Measurements from ENCODE around the gene KDM2A. TPM values are rescaled to one million over a fixed set of nuclear protein-coding genes. Genes with fewer than 3 reads are reported as not detected.

KDM2A gene
- polyA plus RNA-seq, 1 experiment = 52.2 TPM

GRCh38 chr11:67288452-67289225 is 169.6 kb downstream of the KDM2A start:
- POLR2A ChIA-PET = interaction anchor here (0.6 to 2.6 kb wide), 11 partner anchors 8 to 90 kb away, joined by 3 to 20 read pairs (median 5); partner anchors contain the start of gene SSH3

GRCh38 chr11:67289226-67289650 is 170.2 kb downstream of the KDM2A start, which contains the start of gene ANKRD13D:
ANKRD13D (plus strand) TSS chr11:67289303; CDS start chr11:67289461, 158 bp downstream.
- TF ChIP-seq CTCF (IDR thresholded peaks at IDR 0.05; ENCODE audit: low read depth, low read length) = no peak
- H3K27ac ChIP-seq (ENCODE audit: low read depth, low read length) = peak within 1 kb of the TSS; percentile 97
- H3K9me3 ChIP-seq (ENCODE audit: control insufficient read depth, insufficient read depth, low read length) = no peaks in the 10 kb centered on the region; the same call in 1 of the 2 replicates
- DNase-seq (ENCODE audit: low read depth, low spot score) = no peak
- H3K4me3 ChIP-seq (ENCODE audit: low read depth, low read length) = peak within 1 kb of the TSS; percentile 78
- H3K27me3 ChIP-seq (ENCODE audit: control insufficient read depth, insufficient read depth, low read length) = no peaks in the 10 kb centered on the region
- ChIA-PET POLR2A (interaction anchor here (0.9 to 2.6 kb wide), 6 partner anchors 11 to 50 kb away, joined by 3 to 20 read pairs (median 8); partner anchors contain the start of gene SSH3), CTCF (interaction anchor here (0.9 to 2.3 kb wide), 8 partner anchors 10 to 208 kb away, joined by 3 to 16 read pairs (median 3); no protein-coding TSS in a partner anchor)

More at GRCh38 chr11:67288452-67289225, 169.6 kb downstream of the KDM2A start:
- Histone ChIP-seq H3K27me3 (ENCODE audit: control insufficient read depth, insufficient read depth, low read length) (no peaks in the 10 kb centered on the region), H3K9me3 (ENCODE audit: control insufficient read depth, insufficient read depth, low read length) (no peaks in the 10 kb centered on the region; the same call in 1 of the 2 replicates), H3K27ac (ENCODE audit: low read depth, low read length) (peak overlapping the region; percentile 97), H3K4me3 (ENCODE audit: low read depth, low read length) (peak overlapping the region; percentile 76)
- DNase-seq (ENCODE audit: low read depth, low spot score) = peak; percentile 66
- CTCF ChIA-PET = interaction anchor here (1.0 to 2.3 kb wide), 8 partner anchors 10 to 208 kb away, joined by 3 to 16 read pairs (median 3); no protein-coding TSS in a partner anchor
- TF ChIP-seq CTCF (IDR thresholded peaks at IDR 0.05; ENCODE audit: low read depth, low read length) = 0 out of 2 replicates have a peak, but pooled peaks have one; percentile 28

- CTCF ChIA-PET = interaction anchor here (0.9 to 2.3 kb wide), 5 partner anchors 12 to 93 kb away, joined by 3 to 16 read pairs (median 3); no protein-coding TSS in a partner anchor
- H3K9me3 ChIP-seq (ENCODE audit: control insufficient read depth, insufficient read depth, low read length) = peaks cover under 1% of the 10 kb centered on the region
- H3K27me3 ChIP-seq (ENCODE audit: control insufficient read depth, insufficient read depth, low read length) = no peaks in the 10 kb centered on the region
- TF ChIP-seq CTCF (IDR thresholded peaks at IDR 0.05; ENCODE audit: low read depth, low read length) = no peak
- POLR2A ChIA-PET = interaction anchor here (0.9 to 2.6 kb wide), 3 partner anchors 12 to 30 kb away, joined by 3 to 20 read pairs (median 12); no protein-coding TSS in a partner anchor
- no peak overlapping the region for H3K27ac ChIP-seq (ENCODE audit: low read depth, low read length)
- DNase-seq (ENCODE audit: low read depth, low spot score) = no peak
- peak overlapping the region; percentile 78 for H3K4me3 ChIP-seq (ENCODE audit: low read depth, low read length)
Measured at GRCh38 chr11:67289651-67290479, 170.8 kb downstream of the KDM2A start.

- no peak for TF ChIP-seq CTCF (IDR thresholded peaks at IDR 0.05; ENCODE audit: low read depth, low read length)
- H3K4me3 ChIP-seq (ENCODE audit: low read depth, low read length) = peak overlapping the region; percentile 78; the same call in 1 of the 2 replicates
- no peak overlapping the region for H3K27ac ChIP-seq (ENCODE audit: low read depth, low read length)
- peaks cover 8% of the 10 kb centered on the region for H3K9me3 ChIP-seq (ENCODE audit: control insufficient read depth, insufficient read depth, low read length)
- CTCF ChIA-PET = interaction anchor here (1.1 kb wide), 1 partner anchor 26 kb away, joined by 3 read pairs; no protein-coding TSS in a partner anchor
- no peak for DNase-seq (ENCODE audit: low read depth, low spot score)
- POLR2A ChIA-PET = interaction anchor here (0.7 kb wide), 1 partner anchor 13 kb away, joined by 7 read pairs; no protein-coding TSS in a partner anchor
- H3K27me3 ChIP-seq (ENCODE audit: control insufficient read depth, insufficient read depth, low read length) = no peaks in the 10 kb centered on the region
Measured at GRCh38 chr11:67290801-67291200, 171.7 kb downstream of the KDM2A start.
